AG09319 (cell line): ENCODE results near the gene SCGB2A2.

ENCODE experiments used
- DNase-seq: peaks from one replicate; pipeline ENCODE4 v3.0.0-alpha.2; 2010; ENCODE audit warnings: low read depth; ENCODE audit errors: extremely low read depth
- CTCF ChIP-seq: IDR thresholded peaks from 2 replicates; pipeline ENCODE4 v1.5.1; 2011; ENCODE audit warnings: low read depth, mild to moderate bottlenecking, inconsistent platforms, low read length, moderate library complexity

SCGB2A2 gene

GRCh38 chr11:62241095-62241494, 28.9 kb upstream of the SCGB2A2 start:
- DNase-seq, result no peak
- TF ChIP-seq CTCF, result no peak

- DNase-seq, result no peak
- TF ChIP-seq CTCF, result no peak
These were observed 27.9 kb upstream of the SCGB2A2 start, which contains the start of gene SCGB1D2 for GRCh38 chr11:62242021-62242420. Gene SCGB1D2 (plus strand): TSS chr11:62242239. CDS start chr11:62242308, 69 bp downstream.

GRCh38 chr11:62245271-62245753, 24.6 kb upstream of the SCGB2A2 start:
- no peak; the same call in 1 of the 2 replicates for TF ChIP-seq CTCF
- no peak for DNase-seq

GRCh38 chr11:62251698-62252097, 18.3 kb upstream of the SCGB2A2 start:
- DNase-seq, result no peak
- TF ChIP-seq CTCF, result no peak

GRCh38 chr11:62253999-62254542, 15.9 kb upstream of the SCGB2A2 start:
- DNase-seq, result no peak
- TF ChIP-seq CTCF, result no peak

- TF ChIP-seq CTCF, result no peak
- DNase-seq, result no peak
These were observed 13.7 kb upstream of the SCGB2A2 start for GRCh38 chr11:62256281-62256680.

- TF ChIP-seq CTCF, result no peak
- no peak for DNase-seq
These were observed 9.6 kb upstream of the SCGB2A2 start for GRCh38 chr11:62260261-62260953.
